Mesothelial cell of epicardium (in vitro differentiated cells): ENCODE measurements around the gene OPCML. TPM values are rescaled to one million over a fixed set of nuclear protein-coding genes. Genes with fewer than 3 reads are reported as not detected.

ENCODE experiments used
- DNase-seq, 2 experiments: peaks; one replicate each; pipeline ENCODE4 v3.0.0; 2021; ENCODE audit warnings: low spot score in 2 of 2; ENCODE audit not compliant: unreplicated experiment in 2 of 2
- H3K27ac Mint-ChIP-seq: 2 replicates; pipeline ENCODE4 v1.8.0; 2021; ENCODE audit warnings: mixed read lengths
- H3K27me3 Mint-ChIP-seq: 2 replicates; pipeline ENCODE4 v1.8.0; 2021; ENCODE audit warnings: low read depth, mixed read lengths
- H3K36me3 Mint-ChIP-seq: 2 replicates; pipeline ENCODE4 v1.8.0; 2021; ENCODE audit warnings: mixed read lengths
- H3K4me1 Mint-ChIP-seq: 2 replicates; pipeline ENCODE4 v1.8.0; 2021; ENCODE audit warnings: mixed read lengths
- H3K4me3 Mint-ChIP-seq: 2 replicates; pipeline ENCODE4 v1.8.0; 2021; ENCODE audit warnings: mild to moderate bottlenecking, moderate library complexity, mixed read lengths
- H3K9me3 Mint-ChIP-seq: 2 replicates; pipeline ENCODE4 v1.8.0; 2021; ENCODE audit warnings: mixed read lengths
- total RNA-seq: library from RNA; stranded (reverse); gene quantifications from 3 replicates; pipeline ENCODE4 v1.2.1, GENCODE V29; 2021
- TF ChIP-seq, protein P1 (sequence below): fragments of 200-600 bp; sonication (generic); IDR thresholded peaks from one replicate; pipeline ENCODE4 v1.5.0; 2021; ENCODE audit warnings: antibody characterized with exemption; ENCODE audit not compliant: unreplicated experiment

Gene OPCML
- total RNA-seq, 1 donor from 2014 or later, result 3.0 TPM

DNA sequence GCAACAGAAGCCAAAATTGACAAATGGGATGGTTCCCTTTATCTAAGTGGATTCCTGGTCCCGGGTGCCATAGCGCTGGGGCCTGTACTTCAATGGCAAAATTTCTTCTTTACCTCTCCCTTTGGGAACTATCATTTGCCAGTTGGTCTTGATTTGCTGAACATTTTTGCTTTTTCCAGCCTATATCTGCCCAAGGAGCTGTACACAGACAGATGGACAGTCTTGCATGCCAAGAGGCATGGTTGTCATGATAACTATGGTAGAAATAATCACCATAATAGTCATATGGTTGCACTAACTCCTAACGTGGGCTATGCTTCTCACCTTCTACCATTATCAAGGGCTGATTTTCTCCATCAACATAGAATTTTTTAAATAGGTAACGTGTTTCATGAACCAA, 1030.9 kb downstream of the OPCML start:
- Mint-ChIP-seq H3K9me3 (peaks cover 6% of the 10 kb centered on the region), H3K36me3 (no peaks in the 10 kb centered on the region), H3K4me1 (peaks cover 7% of the 10 kb centered on the region)

DNA sequence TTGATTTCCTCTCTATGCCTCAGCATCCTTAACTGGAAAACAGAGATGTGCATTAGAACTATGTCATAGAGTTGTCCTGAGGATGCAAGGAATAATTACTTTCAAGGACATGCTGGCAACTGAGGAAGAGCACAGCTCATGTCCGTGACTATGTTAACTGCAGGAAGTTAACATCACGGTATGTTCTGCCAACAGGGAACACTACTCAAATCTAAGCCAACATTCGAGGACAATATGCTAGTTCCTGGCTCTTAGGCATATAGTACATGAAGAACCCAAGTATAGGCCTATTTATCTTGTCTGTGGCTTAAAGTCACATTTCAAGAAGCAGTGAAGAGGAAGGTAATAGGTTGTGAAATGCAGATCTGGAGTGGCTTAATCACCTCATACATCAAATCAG, 1032.6 kb downstream of the OPCML start:
- TF ChIP-seq, protein P1, sequence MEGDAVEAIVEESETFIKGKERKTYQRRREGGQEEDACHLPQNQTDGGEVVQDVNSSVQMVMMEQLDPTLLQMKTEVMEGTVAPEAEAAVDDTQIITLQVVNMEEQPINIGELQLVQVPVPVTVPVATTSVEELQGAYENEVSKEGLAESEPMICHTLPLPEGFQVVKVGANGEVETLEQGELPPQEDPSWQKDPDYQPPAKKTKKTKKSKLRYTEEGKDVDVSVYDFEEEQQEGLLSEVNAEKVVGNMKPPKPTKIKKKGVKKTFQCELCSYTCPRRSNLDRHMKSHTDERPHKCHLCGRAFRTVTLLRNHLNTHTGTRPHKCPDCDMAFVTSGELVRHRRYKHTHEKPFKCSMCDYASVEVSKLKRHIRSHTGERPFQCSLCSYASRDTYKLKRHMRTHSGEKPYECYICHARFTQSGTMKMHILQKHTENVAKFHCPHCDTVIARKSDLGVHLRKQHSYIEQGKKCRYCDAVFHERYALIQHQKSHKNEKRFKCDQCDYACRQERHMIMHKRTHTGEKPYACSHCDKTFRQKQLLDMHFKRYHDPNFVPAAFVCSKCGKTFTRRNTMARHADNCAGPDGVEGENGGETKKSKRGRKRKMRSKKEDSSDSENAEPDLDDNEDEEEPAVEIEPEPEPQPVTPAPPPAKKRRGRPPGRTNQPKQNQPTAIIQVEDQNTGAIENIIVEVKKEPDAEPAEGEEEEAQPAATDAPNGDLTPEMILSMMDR, result no peak
- no peak for DNase-seq
- Mint-ChIP-seq H3K27me3 (peaks cover 9% of the 10 kb centered on the region), H3K27ac (no peak overlapping the region), H3K4me3 (no peak overlapping the region), H3K9me3 (peaks cover 6% of the 10 kb centered on the region), H3K36me3 (no peaks in the 10 kb centered on the region), H3K4me1 (no peaks in the 10 kb centered on the region)

More for the DNA sequence above, 1030.9 kb downstream of the OPCML start:
- DNase-seq, result no peak
- TF ChIP-seq, protein P1, result no peak
- Mint-ChIP-seq H3K27ac (no peak overlapping the region), H3K27me3 (peaks cover 13% of the 10 kb centered on the region), H3K4me3 (no peak overlapping the region)

DNA sequence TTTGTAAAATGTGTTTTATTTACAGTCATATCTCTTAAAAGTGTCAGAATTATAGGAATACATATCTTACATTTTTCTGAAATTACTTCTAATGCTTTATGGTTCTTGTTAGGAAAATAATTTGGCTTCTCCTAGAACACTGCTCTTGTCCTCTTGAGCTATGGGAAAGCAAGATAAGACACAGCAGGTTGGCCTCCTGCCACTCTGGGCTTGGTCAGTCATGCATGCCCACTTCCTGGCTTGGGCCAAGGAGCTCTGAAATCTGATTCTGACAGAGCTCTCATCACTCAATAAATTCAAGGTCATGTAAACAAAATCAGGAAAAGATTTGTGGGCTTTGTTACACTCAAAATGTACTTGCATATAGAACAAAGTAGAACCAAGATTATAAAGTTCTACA, 1036.0 kb downstream of the OPCML start:
- no peak overlapping the region for H3K4me3 Mint-ChIP-seq
- H3K4me1 Mint-ChIP-seq, result no peaks in the 10 kb centered on the region
- DNase-seq, result no peak
- no peak overlapping the region for H3K27ac Mint-ChIP-seq
- peaks cover 5% of the 10 kb centered on the region for H3K27me3 Mint-ChIP-seq
- peaks cover 6% of the 10 kb centered on the region for H3K9me3 Mint-ChIP-seq
- TF ChIP-seq, protein P1, result no peak
- H3K36me3 Mint-ChIP-seq, result no peaks in the 10 kb centered on the region

DNA sequence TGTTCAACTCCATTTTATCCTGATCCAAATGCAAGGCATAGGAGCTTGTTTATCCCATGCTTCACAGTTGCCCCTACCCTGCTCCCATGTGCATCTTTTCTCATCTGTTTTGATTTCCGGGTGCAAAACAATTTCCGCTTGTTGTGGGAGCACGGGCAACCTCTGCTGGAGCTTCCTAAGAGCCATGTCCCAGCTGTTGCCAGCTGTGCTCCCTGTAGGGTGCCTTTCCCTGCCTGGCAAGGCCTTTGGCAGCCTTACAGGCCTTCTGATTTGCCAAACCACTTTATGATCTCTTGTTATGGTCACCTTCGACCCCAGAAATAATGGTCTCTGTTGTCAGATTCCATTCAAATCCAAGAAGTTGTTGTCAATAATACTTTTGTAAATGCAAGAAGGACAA, 1038.5 kb downstream of the OPCML start:
- Mint-ChIP-seq H3K27me3 (peaks cover under 1% of the 10 kb centered on the region), H3K27ac (no peak overlapping the region), H3K9me3 (peaks cover 10% of the 10 kb centered on the region), H3K4me1 (no peaks in the 10 kb centered on the region), H3K36me3 (no peaks in the 10 kb centered on the region), H3K4me3 (no peak overlapping the region)
- TF ChIP-seq, protein P1, result no peak
- no peak for DNase-seq

DNA sequence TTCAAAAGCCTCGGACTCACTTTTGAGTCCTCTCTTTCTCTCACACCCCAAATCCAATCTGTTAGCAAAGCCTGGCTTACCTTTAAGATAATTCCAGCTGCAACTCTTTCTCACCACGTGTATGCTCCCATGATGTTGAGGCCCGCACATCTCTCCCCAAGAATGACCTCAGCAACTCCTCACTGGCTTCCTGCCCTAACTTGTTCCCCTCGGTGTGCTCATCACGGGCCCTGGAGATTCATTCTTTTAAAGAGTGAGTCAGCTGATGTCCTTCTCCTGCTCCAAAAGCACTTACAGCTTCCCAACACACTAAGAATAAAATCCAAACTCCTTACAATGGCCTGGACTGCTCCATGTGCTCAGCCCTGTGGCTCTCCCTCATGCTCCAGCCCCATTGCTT, 1041.3 kb downstream of the OPCML start:
- H3K9me3 Mint-ChIP-seq, result peaks cover 12% of the 10 kb centered on the region
- no peak overlapping the region for H3K4me3 Mint-ChIP-seq
- no peak for DNase-seq
- no peaks in the 10 kb centered on the region for H3K36me3 Mint-ChIP-seq
- H3K4me1 Mint-ChIP-seq, result no peaks in the 10 kb centered on the region
- no peak overlapping the region for H3K27ac Mint-ChIP-seq
- TF ChIP-seq, protein P1, result no peak
- no peaks in the 10 kb centered on the region for H3K27me3 Mint-ChIP-seq

DNA sequence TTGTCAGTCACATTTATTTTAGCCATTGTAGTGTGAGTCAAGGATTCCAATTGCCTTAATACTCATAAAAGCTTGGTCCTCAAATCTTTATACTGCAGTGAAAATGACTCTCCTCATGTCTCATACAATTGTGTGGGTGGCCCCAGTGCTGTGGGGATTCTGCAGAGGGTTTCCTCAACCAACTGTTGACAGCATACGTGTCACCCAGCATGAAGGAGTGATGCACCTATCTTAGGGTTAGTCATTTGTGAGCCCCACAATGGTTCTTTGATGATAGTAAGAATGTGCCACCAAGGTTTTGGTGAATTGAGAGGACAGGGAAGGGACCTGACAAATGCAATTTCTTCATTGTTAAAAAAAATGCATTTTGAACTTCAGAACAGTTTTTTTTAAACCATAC, 1046.2 kb downstream of the OPCML start:
- H3K36me3 Mint-ChIP-seq, result no peaks in the 10 kb centered on the region
- H3K9me3 Mint-ChIP-seq, result peaks cover 20% of the 10 kb centered on the region
- no peak for DNase-seq
- no peak overlapping the region for H3K27ac Mint-ChIP-seq
- TF ChIP-seq, protein P1, result no peak
- H3K27me3 Mint-ChIP-seq, result no peaks in the 10 kb centered on the region
- H3K4me1 Mint-ChIP-seq, result no peaks in the 10 kb centered on the region
- H3K4me3 Mint-ChIP-seq, result no peak overlapping the region
